ENCODE results near the gene TMEM260.

DNA sequence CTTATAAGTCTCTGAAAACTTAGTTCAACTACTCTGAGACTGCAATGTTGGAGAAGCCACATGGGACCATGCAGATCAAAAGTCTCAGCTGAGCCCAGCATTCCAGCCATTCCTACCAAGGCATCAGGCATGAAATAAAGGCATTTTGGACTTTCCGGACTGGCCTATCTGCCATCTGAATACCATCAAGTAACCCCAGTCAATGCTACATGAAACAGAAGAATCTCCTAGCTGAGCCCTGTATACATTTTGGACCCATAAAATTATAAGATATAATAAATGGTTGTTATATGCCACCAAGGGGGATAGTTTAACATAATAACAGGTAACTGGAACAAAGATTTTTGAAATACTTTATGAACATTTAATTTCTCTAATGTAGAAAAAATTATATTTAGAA is 9.3 kb upstream of the TMEM260 start:
- TF ChIP-seq, protein P1, sequence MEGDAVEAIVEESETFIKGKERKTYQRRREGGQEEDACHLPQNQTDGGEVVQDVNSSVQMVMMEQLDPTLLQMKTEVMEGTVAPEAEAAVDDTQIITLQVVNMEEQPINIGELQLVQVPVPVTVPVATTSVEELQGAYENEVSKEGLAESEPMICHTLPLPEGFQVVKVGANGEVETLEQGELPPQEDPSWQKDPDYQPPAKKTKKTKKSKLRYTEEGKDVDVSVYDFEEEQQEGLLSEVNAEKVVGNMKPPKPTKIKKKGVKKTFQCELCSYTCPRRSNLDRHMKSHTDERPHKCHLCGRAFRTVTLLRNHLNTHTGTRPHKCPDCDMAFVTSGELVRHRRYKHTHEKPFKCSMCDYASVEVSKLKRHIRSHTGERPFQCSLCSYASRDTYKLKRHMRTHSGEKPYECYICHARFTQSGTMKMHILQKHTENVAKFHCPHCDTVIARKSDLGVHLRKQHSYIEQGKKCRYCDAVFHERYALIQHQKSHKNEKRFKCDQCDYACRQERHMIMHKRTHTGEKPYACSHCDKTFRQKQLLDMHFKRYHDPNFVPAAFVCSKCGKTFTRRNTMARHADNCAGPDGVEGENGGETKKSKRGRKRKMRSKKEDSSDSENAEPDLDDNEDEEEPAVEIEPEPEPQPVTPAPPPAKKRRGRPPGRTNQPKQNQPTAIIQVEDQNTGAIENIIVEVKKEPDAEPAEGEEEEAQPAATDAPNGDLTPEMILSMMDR (IDR thresholded peaks at IDR 0.05), result no peak
- TF ChIP-seq POLR2A (IDR thresholded peaks at IDR 0.05), result no peak
